Loucy (cell line): ENCODE data around the gene ZBTB20.

Source experiments
- CTCF ChIP-seq: fragments of 200-600 bp; sonication (generic); conservative IDR thresholded peaks from 2 replicates; pipeline ENCODE4 v1.5.1; 2014; ENCODE audit warnings: mild to moderate bottlenecking, antibody characterized with exemption, low read length
- EZH2phosphoT487 ChIP-seq: fragments of 200-600 bp; IDR thresholded peaks from 2 replicates; pipeline ENCODE4 v1.6.1; 2018; ENCODE audit warnings: antibody characterized with exemption, mild to moderate bottlenecking, moderate library complexity, borderline replicate concordance

GRCh38 chr3:114880078-114880477, 267.0 kb downstream of the ZBTB20 start:
- TF ChIP-seq CTCF (no peak), EZH2phosphoT487 (no peak)
